Loucy (cell line): ENCODE measurements around the gene CACNA1C.

Experiments used
- H2AFZ ChIP-seq: fragments of 200-600 bp; sonication (generic); 2 replicates; pipeline ENCODE4 v1.6.0; 2016; ENCODE audit warnings: antibody characterized with exemption, mild to moderate bottlenecking, low read length, moderate library complexity
- H3F3A ChIP-seq: fragments of 200-600 bp; 2 replicates; pipeline ENCODE4 v1.6.0; 2016; ENCODE audit warnings: antibody characterized with exemption, low read depth, mild to moderate bottlenecking
- H3K27me3 ChIP-seq: fragments of 200-600 bp; sonication (generic); 2 replicates; pipeline ENCODE4 v1.6.1; 2014; ENCODE audit warnings: low read length, mild to moderate bottlenecking; ENCODE audit not compliant: insufficient read depth, poor library complexity, severe bottlenecking
- H3K36me3 ChIP-seq: fragments of 200-600 bp; sonication (generic); 2 replicates; pipeline ENCODE4 v1.6.1; 2016; ENCODE audit warnings: low read length; ENCODE audit not compliant: insufficient read depth
- H3K4me1 ChIP-seq: fragments of 200-600 bp; sonication (generic); 2 replicates; pipeline ENCODE4 v1.5.1; 2014; ENCODE audit warnings: low read length, mild to moderate bottlenecking; ENCODE audit not compliant: insufficient read depth, poor library complexity, severe bottlenecking
- H3K4me2 ChIP-seq: fragments of 200-600 bp; sonication (generic); 2 replicates; pipeline ENCODE4 v1.6.0; 2014; ENCODE audit warnings: antibody characterized with exemption, low read length, low read depth, mild to moderate bottlenecking; ENCODE audit not compliant: poor library complexity, severe bottlenecking
- H3K4me3 ChIP-seq: fragments of 200-600 bp; sonication (generic); 2 replicates; pipeline ENCODE4 v1.5.1; 2014; ENCODE audit warnings: low read length, mild to moderate bottlenecking, mixed read lengths; ENCODE audit not compliant: poor library complexity, severe bottlenecking
- H3K79me2 ChIP-seq: fragments of 200-600 bp; sonication (generic); 2 replicates; pipeline ENCODE4 v1.6.1; 2014; ENCODE audit warnings: low read length; ENCODE audit not compliant: insufficient read depth
- H3K9ac ChIP-seq: fragments of 200-600 bp; sonication (generic); 2 replicates; pipeline ENCODE4 v1.6.0; 2014; ENCODE audit warnings: mild to moderate bottlenecking, low read depth, low read length, moderate library complexity; ENCODE audit not compliant: poor library complexity, severe bottlenecking
- H3K9me2 ChIP-seq: fragments of 200-600 bp; sonication (generic); replicated peaks from 2 replicates; pipeline ENCODE4 v1.6.1; 2016; ENCODE audit warnings: low read depth, low read length, mixed read lengths
- H3K9me3 ChIP-seq: fragments of 200-600 bp; sonication (generic); 2 replicates; pipeline ENCODE4 v1.6.1; 2014; ENCODE audit warnings: mild to moderate bottlenecking, antibody characterized with exemption, low read length, low read depth; ENCODE audit not compliant: insufficient read depth
- H4K20me1 ChIP-seq: fragments of 200-600 bp; sonication (generic); 2 replicates; pipeline ENCODE4 v1.6.0; 2014; ENCODE audit warnings: antibody characterized with exemption, low read length, mild to moderate bottlenecking; ENCODE audit not compliant: insufficient read depth, poor library complexity, severe bottlenecking
- EZH2phosphoT487 ChIP-seq: fragments of 200-600 bp; IDR thresholded peaks from 2 replicates; pipeline ENCODE4 v1.6.1; 2018; ENCODE audit warnings: antibody characterized with exemption, mild to moderate bottlenecking, moderate library complexity, borderline replicate concordance
- TF ChIP-seq, protein P1 (sequence below): fragments of 200-600 bp; sonication (generic); conservative IDR thresholded peaks from 2 replicates; pipeline ENCODE4 v1.5.1; 2014; ENCODE audit warnings: mild to moderate bottlenecking, antibody characterized with exemption, low read length

The CACNA1C gene

DNA sequence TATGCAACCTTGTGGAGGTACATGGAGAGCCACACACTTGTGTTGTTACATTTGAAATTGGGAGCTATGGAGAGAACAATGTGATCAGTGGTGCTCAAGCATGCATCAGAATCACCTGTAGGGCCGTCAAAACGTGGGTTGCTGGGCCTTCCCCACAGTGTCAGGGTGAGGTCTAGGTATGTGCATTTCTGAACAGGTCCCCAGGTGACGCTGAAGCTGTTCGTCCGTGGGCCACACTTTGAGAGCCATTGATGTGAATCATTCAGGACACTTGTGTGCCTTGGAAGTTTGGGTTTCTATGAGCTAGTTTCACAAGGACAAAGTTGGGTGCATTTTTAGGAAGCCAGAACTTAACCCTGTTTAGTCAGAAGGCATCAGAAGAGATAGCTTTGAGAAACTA, 450.2 kb downstream of the CACNA1C start:
- no peaks in the 10 kb centered on the region for H3K36me3 ChIP-seq
- peaks cover 17% of the 10 kb centered on the region for H3K4me1 ChIP-seq
- no peaks in the 10 kb centered on the region for H4K20me1 ChIP-seq
- TF ChIP-seq EZH2phosphoT487, result no peak
- TF ChIP-seq, protein P1, sequence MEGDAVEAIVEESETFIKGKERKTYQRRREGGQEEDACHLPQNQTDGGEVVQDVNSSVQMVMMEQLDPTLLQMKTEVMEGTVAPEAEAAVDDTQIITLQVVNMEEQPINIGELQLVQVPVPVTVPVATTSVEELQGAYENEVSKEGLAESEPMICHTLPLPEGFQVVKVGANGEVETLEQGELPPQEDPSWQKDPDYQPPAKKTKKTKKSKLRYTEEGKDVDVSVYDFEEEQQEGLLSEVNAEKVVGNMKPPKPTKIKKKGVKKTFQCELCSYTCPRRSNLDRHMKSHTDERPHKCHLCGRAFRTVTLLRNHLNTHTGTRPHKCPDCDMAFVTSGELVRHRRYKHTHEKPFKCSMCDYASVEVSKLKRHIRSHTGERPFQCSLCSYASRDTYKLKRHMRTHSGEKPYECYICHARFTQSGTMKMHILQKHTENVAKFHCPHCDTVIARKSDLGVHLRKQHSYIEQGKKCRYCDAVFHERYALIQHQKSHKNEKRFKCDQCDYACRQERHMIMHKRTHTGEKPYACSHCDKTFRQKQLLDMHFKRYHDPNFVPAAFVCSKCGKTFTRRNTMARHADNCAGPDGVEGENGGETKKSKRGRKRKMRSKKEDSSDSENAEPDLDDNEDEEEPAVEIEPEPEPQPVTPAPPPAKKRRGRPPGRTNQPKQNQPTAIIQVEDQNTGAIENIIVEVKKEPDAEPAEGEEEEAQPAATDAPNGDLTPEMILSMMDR, result no peak
- H3K79me2 ChIP-seq, result no peaks in the 10 kb centered on the region
- H2AFZ ChIP-seq, result no peak overlapping the region
- no peaks in the 10 kb centered on the region for H3F3A ChIP-seq
- H3K9me3 ChIP-seq, result no peaks in the 10 kb centered on the region
- no peaks in the 10 kb centered on the region for H3K9me2 ChIP-seq
- no peaks in the 10 kb centered on the region for H3K27me3 ChIP-seq
- H3K4me3 ChIP-seq, result no peak overlapping the region
- no peak overlapping the region for H3K9ac ChIP-seq
- no peak overlapping the region for H3K4me2 ChIP-seq

DNA sequence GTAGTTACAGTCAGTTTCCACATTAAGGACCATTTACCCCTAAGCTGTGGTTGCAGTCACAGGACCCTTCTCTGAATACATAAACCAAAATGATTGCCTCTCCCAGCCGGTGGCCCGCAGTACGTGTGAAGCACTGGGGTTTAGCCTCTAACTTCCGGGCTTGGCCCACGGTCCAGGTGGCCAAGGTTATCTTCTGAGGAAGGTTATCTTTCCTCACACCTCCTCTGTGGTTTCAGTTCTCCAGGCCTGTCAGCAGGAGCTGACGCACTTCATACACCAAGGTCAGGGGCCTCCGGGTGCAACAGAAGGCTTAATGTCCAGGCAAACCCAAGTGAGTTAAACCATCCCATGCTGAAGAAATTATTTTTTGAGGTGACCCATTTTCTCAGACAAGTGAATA, 451.0 kb downstream of the CACNA1C start:
- Histone ChIP-seq H3K9me2 (no peaks in the 10 kb centered on the region), H3F3A (no peaks in the 10 kb centered on the region), H3K4me1 (peaks cover 17% of the 10 kb centered on the region), H3K36me3 (no peaks in the 10 kb centered on the region), H4K20me1 (no peaks in the 10 kb centered on the region), H3K9ac (no peak overlapping the region), H2AFZ (no peak overlapping the region), H3K79me2 (no peaks in the 10 kb centered on the region), H3K9me3 (no peaks in the 10 kb centered on the region), H3K4me2 (no peak overlapping the region), H3K4me3 (no peak overlapping the region), H3K27me3 (no peaks in the 10 kb centered on the region)
- TF ChIP-seq EZH2phosphoT487, result no peak
- TF ChIP-seq, protein P1, result no peak

DNA sequence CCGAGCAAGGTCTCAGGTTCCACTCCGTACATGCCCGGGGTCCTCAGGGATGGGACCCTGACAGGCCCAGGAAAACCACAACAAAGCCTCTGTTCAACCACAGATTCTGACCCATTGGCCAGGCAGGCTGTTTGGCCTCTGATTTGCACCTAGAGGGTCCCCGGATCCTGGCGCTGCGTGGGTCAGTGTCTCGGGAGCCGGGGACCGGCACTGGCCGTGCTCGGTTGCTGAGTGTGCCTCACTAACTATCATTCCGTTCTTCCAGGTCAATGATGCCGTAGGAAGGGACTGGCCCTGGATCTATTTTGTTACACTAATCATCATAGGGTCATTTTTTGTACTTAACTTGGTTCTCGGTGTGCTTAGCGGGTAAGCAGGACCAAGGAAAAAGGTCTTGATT, 451.8 kb downstream of the CACNA1C start:
- H4K20me1 ChIP-seq, result no peaks in the 10 kb centered on the region
- H3K4me1 ChIP-seq, result peaks cover 17% of the 10 kb centered on the region
- H3K27me3 ChIP-seq, result no peaks in the 10 kb centered on the region
- H3K36me3 ChIP-seq, result no peaks in the 10 kb centered on the region
- no peaks in the 10 kb centered on the region for H3K9me3 ChIP-seq
- H3K9me2 ChIP-seq, result no peaks in the 10 kb centered on the region
- H3K9ac ChIP-seq, result no peak overlapping the region
- no peak overlapping the region for H2AFZ ChIP-seq
- no peaks in the 10 kb centered on the region for H3F3A ChIP-seq
- no peak for TF ChIP-seq EZH2phosphoT487
- TF ChIP-seq, protein P1, result no peak
- H3K4me3 ChIP-seq, result no peak overlapping the region
- no peaks in the 10 kb centered on the region for H3K79me2 ChIP-seq
- H3K4me2 ChIP-seq, result no peak overlapping the region
